ENCODE results near the gene FBXO8. TPM values are rescaled to one million over a fixed set of nuclear protein-coding genes. Genes with fewer than 3 reads are reported as not detected.

Gene FBXO8
- total RNA-seq, 1 experiment from 2014 or later = 7.5 TPM

GRCh38 chr4:174252412-174252811 is 31.1 kb downstream of the FBXO8 start:
- H3K4me1 Mint-ChIP-seq = no peaks in the 10 kb centered on the region
- H3K27me3 Mint-ChIP-seq (ENCODE audit: low read depth) = no peaks in the 10 kb centered on the region
- CTCF ChIA-PET = no interaction called here
- no peak for TF ChIP-seq ZBTB21 (CRISPR knock-in tag; IDR thresholded peaks at IDR 0.05; ENCODE audit: borderline replicate concordance)
- TF ChIP-seq ATF3 (CRISPR knock-in tag; conservative IDR thresholded peaks at IDR 0.05) = no peak
- no peak for TF ChIP-seq ATF1 (CRISPR knock-in tag; IDR thresholded peaks at IDR 0.05)
- TF ChIP-seq ZBTB43 (CRISPR knock-in tag; IDR thresholded peaks at IDR 0.05) = no peak
- TF ChIP-seq PREB (CRISPR knock-in tag; IDR thresholded peaks at IDR 0.05; ENCODE audit: borderline replicate concordance) = no peak
- no peak for TF ChIP-seq CTCF (IDR thresholded peaks at IDR 0.05)
- no peak for TF ChIP-seq NR3C1 (CRISPR knock-in tag; conservative IDR thresholded peaks at IDR 0.05; ENCODE audit: low read depth)
- no peak for TF ChIP-seq MXD4 (CRISPR knock-in tag; IDR thresholded peaks at IDR 0.05; ENCODE audit: borderline replicate concordance)
- TF ChIP-seq ZNF121 (CRISPR knock-in tag; IDR thresholded peaks at IDR 0.05) = no peak
- no peak for TF ChIP-seq ETV6 (CRISPR knock-in tag; IDR thresholded peaks at IDR 0.05)
- TF ChIP-seq ZNF219 (CRISPR knock-in tag; IDR thresholded peaks at IDR 0.05; ENCODE audit: borderline replicate concordance) = no peak
- TF ChIP-seq CDX4 (CRISPR knock-in tag; IDR thresholded peaks at IDR 0.05; ENCODE audit: borderline replicate concordance) = no peak
- TF ChIP-seq NFE2L1 (CRISPR knock-in tag; IDR thresholded peaks at IDR 0.05) = no peak
- TF ChIP-seq AFF4 (CRISPR knock-in tag; IDR thresholded peaks at IDR 0.05; ENCODE audit: borderline replicate concordance) = no peak
- TF ChIP-seq OVOL2 (CRISPR knock-in tag; IDR thresholded peaks at IDR 0.05; ENCODE audit: borderline replicate concordance) = no peak
- TF ChIP-seq SMAD4 (CRISPR knock-in tag; IDR thresholded peaks at IDR 0.05) = no peak
- ATAC-seq (no peak), DNase-seq (ENCODE audit: low spot score) (no peak)
- no peak overlapping the region for H3K4me3 Mint-ChIP-seq
- POLR2A ChIA-PET = no interaction called here
- H3K36me3 Mint-ChIP-seq = no peaks in the 10 kb centered on the region
- H3K27ac Mint-ChIP-seq = no peak overlapping the region
- no peaks in the 10 kb centered on the region for H3K9me3 Mint-ChIP-seq

- Mint-ChIP-seq H3K4me3 (no peak overlapping the region), H3K36me3 (no peaks in the 10 kb centered on the region), H3K4me1 (no peaks in the 10 kb centered on the region), H3K27ac (no peak overlapping the region), H3K9me3 (no peaks in the 10 kb centered on the region), H3K27me3 (ENCODE audit: low read depth) (no peaks in the 10 kb centered on the region)
- ATAC-seq = no peak
- TF ChIP-seq GRHL2 (CRISPR knock-in tag; IDR thresholded peaks at IDR 0.05; ENCODE audit: insufficient replicate concordance, severe bottlenecking) (no peak), ZMAT4 (CRISPR knock-in tag; IDR thresholded peaks at IDR 0.05) (no peak), JAZF1 (CRISPR knock-in tag; IDR thresholded peaks at IDR 0.05) (no peak), FOXJ3 (CRISPR knock-in tag; IDR thresholded peaks at IDR 0.05; ENCODE audit: borderline replicate concordance) (no peak), OVOL2 (CRISPR knock-in tag; IDR thresholded peaks at IDR 0.05; ENCODE audit: borderline replicate concordance) (no peak), ZNF416 (CRISPR knock-in tag; IDR thresholded peaks at IDR 0.05) (no peak)
- POLR2A ChIA-PET = no interaction called here
- CTCF ChIA-PET = no interaction called here
- DNase-seq (ENCODE audit: low spot score) = no peak
Observed at GRCh38 chr4:174248407-174248806, 35.1 kb downstream of the FBXO8 start.

Measured in WTC11 (cell line).